ENCODE results near the gene GET4. TPM values are rescaled to one million over a fixed set of nuclear protein-coding genes. Genes with fewer than 3 reads are reported as not detected.

GET4 gene
- polyA plus RNA-seq, 2 donors: 43.2 to 44.5 TPM

- Histone ChIP-seq H3K9me3 (ENCODE audit: control insufficient read depth in 2 of 2, insufficient read depth in 1 of 2, low read depth in 1 of 2, low read length in 1 of 2) (no peaks in the 10 kb centered on the region), H3K4me3 (ENCODE audit: low read depth in 1 of 2, low read length in 2 of 2) (no peak overlapping the region), H3K27ac (ENCODE audit: low read depth in 2 of 2, low read length in 1 of 2) (no peak overlapping the region), H3K4me1 (ENCODE audit: control insufficient read depth in 2 of 2, insufficient read depth in 2 of 2, low read length in 1 of 2) (no peaks in the 10 kb centered on the region), H3K27me3 (ENCODE audit: control insufficient read depth in 1 of 2, insufficient read depth in 2 of 2, low read length in 2 of 2) (no peaks in the 10 kb centered on the region), H3K36me3 (ENCODE audit: control insufficient read depth in 2 of 2, insufficient read depth in 2 of 2, low read length in 1 of 2) (peaks cover 35 to 61% of the 10 kb centered on the region in 2 donors)
- 91 to 94% methylated on average over 32 of the region's 32 CpGs for WGBS, 2 donors
These were observed 22.1 kb upstream of the GET4 start for GRCh38 chr7:854118-854775.

- no peaks in the 10 kb centered on the region for H3K9me3 ChIP-seq (ENCODE audit: control insufficient read depth in 2 of 2, insufficient read depth in 1 of 2, low read depth in 1 of 2, low read length in 1 of 2)
- H3K36me3 ChIP-seq (ENCODE audit: control insufficient read depth in 2 of 2, insufficient read depth in 2 of 2, low read length in 1 of 2): peaks cover 34 to 64% of the 10 kb centered on the region in 2 donors
- no peaks in the 10 kb centered on the region for H3K27me3 ChIP-seq (ENCODE audit: control insufficient read depth in 1 of 2, insufficient read depth in 2 of 2, low read length in 2 of 2)
- H3K27ac ChIP-seq (ENCODE audit: low read depth in 2 of 2, low read length in 1 of 2): no peak overlapping the region
- 90 to 94% methylated on average over 24 to 29 of the region's 29 CpGs for WGBS, 2 donors
- no peaks in the 10 kb centered on the region for H3K4me1 ChIP-seq (ENCODE audit: control insufficient read depth in 2 of 2, insufficient read depth in 2 of 2, low read length in 1 of 2)
- no peak overlapping the region for H3K4me3 ChIP-seq (ENCODE audit: low read depth in 1 of 2, low read length in 2 of 2)
These were observed 20.5 kb upstream of the GET4 start for GRCh38 chr7:855686-856369.

- Histone ChIP-seq H3K4me1 (ENCODE audit: control insufficient read depth in 2 of 2, insufficient read depth in 2 of 2, low read length in 1 of 2) (no peaks in the 10 kb centered on the region), H3K9me3 (ENCODE audit: control insufficient read depth in 2 of 2, insufficient read depth in 1 of 2, low read depth in 1 of 2, low read length in 1 of 2) (no peaks in the 10 kb centered on the region), H3K27ac (ENCODE audit: low read depth in 2 of 2, low read length in 1 of 2) (no peak overlapping the region), H3K36me3 (ENCODE audit: control insufficient read depth in 2 of 2, insufficient read depth in 2 of 2, low read length in 1 of 2) (peaks cover 40 to 64% of the 10 kb centered on the region in 2 donors), H3K27me3 (ENCODE audit: control insufficient read depth in 1 of 2, insufficient read depth in 2 of 2, low read length in 2 of 2) (no peaks in the 10 kb centered on the region), H3K4me3 (ENCODE audit: low read depth in 1 of 2, low read length in 2 of 2) (no peak overlapping the region)
- WGBS, 2 donors: 87 to 88% methylated on average over 30 of the region's 30 CpGs
These were observed 19.8 kb upstream of the GET4 start for GRCh38 chr7:856444-857095.

- Histone ChIP-seq H3K4me1 (ENCODE audit: control insufficient read depth in 2 of 2, insufficient read depth in 2 of 2, low read length in 1 of 2) (no peaks in the 10 kb centered on the region), H3K36me3 (ENCODE audit: control insufficient read depth in 2 of 2, insufficient read depth in 2 of 2, low read length in 1 of 2) (peaks cover 39 to 64% of the 10 kb centered on the region in 2 donors)
- 83 to 85% methylated on average over 9 of the region's 9 CpGs for WGBS, 2 donors
These were observed 18.7 kb upstream of the GET4 start for GRCh38 chr7:857661-858060.

GRCh38 chr7:859359-860030, 16.9 kb upstream of the GET4 start:
- Histone ChIP-seq H3K27ac (ENCODE audit: low read depth in 2 of 2, low read length in 1 of 2) (no peak overlapping the region), H3K4me3 (ENCODE audit: low read depth in 1 of 2, low read length in 2 of 2) (no peak overlapping the region), H3K9me3 (ENCODE audit: control insufficient read depth in 2 of 2, insufficient read depth in 1 of 2, low read depth in 1 of 2, low read length in 1 of 2) (no peaks in the 10 kb centered on the region), H3K27me3 (ENCODE audit: control insufficient read depth in 1 of 2, insufficient read depth in 2 of 2, low read length in 2 of 2) (no peaks in the 10 kb centered on the region), H3K4me1 (ENCODE audit: control insufficient read depth in 2 of 2, insufficient read depth in 2 of 2, low read length in 1 of 2) (no peaks in the 10 kb centered on the region), H3K36me3 (ENCODE audit: control insufficient read depth in 2 of 2, insufficient read depth in 2 of 2, low read length in 1 of 2) (peaks cover 28 to 54% of the 10 kb centered on the region in 2 donors)
- 77 to 78% methylated on average over 16 of the region's 16 CpGs for WGBS, 2 donors

More at GRCh38 chr7:857661-858060, 18.7 kb upstream of the GET4 start:
- Histone ChIP-seq H3K27me3 (ENCODE audit: control insufficient read depth in 1 of 2, insufficient read depth in 2 of 2, low read length in 2 of 2) (no peaks in the 10 kb centered on the region), H3K27ac (ENCODE audit: low read depth in 2 of 2, low read length in 1 of 2) (no peak overlapping the region), H3K4me3 (ENCODE audit: low read depth in 1 of 2, low read length in 2 of 2) (no peak overlapping the region), H3K9me3 (ENCODE audit: control insufficient read depth in 2 of 2, insufficient read depth in 1 of 2, low read depth in 1 of 2, low read length in 1 of 2) (no peaks in the 10 kb centered on the region)

- Histone ChIP-seq H3K27me3 (ENCODE audit: control insufficient read depth in 1 of 2, insufficient read depth in 2 of 2, low read length in 2 of 2) (no peaks in the 10 kb centered on the region), H3K27ac (ENCODE audit: low read depth in 2 of 2, low read length in 1 of 2) (no peak overlapping the region), H3K9me3 (ENCODE audit: control insufficient read depth in 2 of 2, insufficient read depth in 1 of 2, low read depth in 1 of 2, low read length in 1 of 2) (no peaks in the 10 kb centered on the region), H3K36me3 (ENCODE audit: control insufficient read depth in 2 of 2, insufficient read depth in 2 of 2, low read length in 1 of 2) (peaks cover 25 to 52% of the 10 kb centered on the region in 2 donors), H3K4me3 (ENCODE audit: low read depth in 1 of 2, low read length in 2 of 2) (no peak overlapping the region), H3K4me1 (ENCODE audit: control insufficient read depth in 2 of 2, insufficient read depth in 2 of 2, low read length in 1 of 2) (no peaks in the 10 kb centered on the region)
- 91 to 95% methylated on average over 21 of the region's 21 CpGs for WGBS, 2 donors
These were observed 16.2 kb upstream of the GET4 start for GRCh38 chr7:860149-860548.

- H3K4me1 ChIP-seq (ENCODE audit: control insufficient read depth in 2 of 2, insufficient read depth in 2 of 2, low read length in 1 of 2): no peaks in the 10 kb centered on the region
- no peaks in the 10 kb centered on the region for H3K27me3 ChIP-seq (ENCODE audit: control insufficient read depth in 1 of 2, insufficient read depth in 2 of 2, low read length in 2 of 2)
- H3K36me3 ChIP-seq (ENCODE audit: control insufficient read depth in 2 of 2, insufficient read depth in 2 of 2, low read length in 1 of 2): peaks cover 22 to 53% of the 10 kb centered on the region in 2 donors
- no peaks in the 10 kb centered on the region for H3K9me3 ChIP-seq (ENCODE audit: control insufficient read depth in 2 of 2, insufficient read depth in 1 of 2, low read depth in 1 of 2, low read length in 1 of 2)
- H3K27ac ChIP-seq (ENCODE audit: low read depth in 2 of 2, low read length in 1 of 2): no peak overlapping the region
- no peak overlapping the region for H3K4me3 ChIP-seq (ENCODE audit: low read depth in 1 of 2, low read length in 2 of 2)
- WGBS, 2 donors: 67 to 83% methylated on average over 9 of the region's 9 CpGs
These were observed 15.1 kb upstream of the GET4 start for GRCh38 chr7:861222-861621.

GRCh38 chr7:862157-862556, 14.2 kb upstream of the GET4 start:
- peaks cover 19 to 48% of the 10 kb centered on the region in 2 donors for H3K36me3 ChIP-seq (ENCODE audit: control insufficient read depth in 2 of 2, insufficient read depth in 2 of 2, low read length in 1 of 2)
- H3K27me3 ChIP-seq (ENCODE audit: control insufficient read depth in 1 of 2, insufficient read depth in 2 of 2, low read length in 2 of 2): no peaks in the 10 kb centered on the region
- H3K27ac ChIP-seq (ENCODE audit: low read depth in 2 of 2, low read length in 1 of 2): no peak overlapping the region
- H3K4me3 ChIP-seq (ENCODE audit: low read depth in 1 of 2, low read length in 2 of 2): no peak overlapping the region
- no peaks in the 10 kb centered on the region for H3K9me3 ChIP-seq (ENCODE audit: control insufficient read depth in 2 of 2, insufficient read depth in 1 of 2, low read depth in 1 of 2, low read length in 1 of 2)
- 89% methylated on average over 6 of the region's 6 CpGs for WGBS, 2 donors
- H3K4me1 ChIP-seq (ENCODE audit: control insufficient read depth in 2 of 2, insufficient read depth in 2 of 2, low read length in 1 of 2): peaks cover 1 to 2% of the 10 kb centered on the region in 2 donors

- Histone ChIP-seq H3K27me3 (ENCODE audit: control insufficient read depth in 1 of 2, insufficient read depth in 2 of 2, low read length in 2 of 2) (no peaks in the 10 kb centered on the region), H3K4me1 (ENCODE audit: control insufficient read depth in 2 of 2, insufficient read depth in 2 of 2, low read length in 1 of 2) (peaks cover 9 to 12% of the 10 kb centered on the region in 2 donors), H3K9me3 (ENCODE audit: control insufficient read depth in 2 of 2, insufficient read depth in 1 of 2, low read depth in 1 of 2, low read length in 1 of 2) (no peaks in the 10 kb centered on the region), H3K36me3 (ENCODE audit: control insufficient read depth in 2 of 2, insufficient read depth in 2 of 2, low read length in 1 of 2) (peaks cover 13 to 53% of the 10 kb centered on the region in 2 donors), H3K4me3 (ENCODE audit: low read depth in 1 of 2, low read length in 2 of 2) (no peak overlapping the region), H3K27ac (ENCODE audit: low read depth in 2 of 2, low read length in 1 of 2) (no peak overlapping the region)
- 89 to 94% methylated on average over 16 of the region's 16 CpGs for WGBS, 2 donors
These were observed 13.2 kb upstream of the GET4 start for GRCh38 chr7:863106-863505.

Data from esophagus (tissue), 2 donors.